ENCODE measurements around the gene C3orf38.
A peak's percentile ranks its signal among the peaks of the same experiment; 100 is the strongest.
"Not testable (repeated sequence)": the region's sequence is repeated elsewhere in the genome, so short reads cannot be mapped to it uniquely, and the experiment has no call there.

C3orf38 gene

DNA sequence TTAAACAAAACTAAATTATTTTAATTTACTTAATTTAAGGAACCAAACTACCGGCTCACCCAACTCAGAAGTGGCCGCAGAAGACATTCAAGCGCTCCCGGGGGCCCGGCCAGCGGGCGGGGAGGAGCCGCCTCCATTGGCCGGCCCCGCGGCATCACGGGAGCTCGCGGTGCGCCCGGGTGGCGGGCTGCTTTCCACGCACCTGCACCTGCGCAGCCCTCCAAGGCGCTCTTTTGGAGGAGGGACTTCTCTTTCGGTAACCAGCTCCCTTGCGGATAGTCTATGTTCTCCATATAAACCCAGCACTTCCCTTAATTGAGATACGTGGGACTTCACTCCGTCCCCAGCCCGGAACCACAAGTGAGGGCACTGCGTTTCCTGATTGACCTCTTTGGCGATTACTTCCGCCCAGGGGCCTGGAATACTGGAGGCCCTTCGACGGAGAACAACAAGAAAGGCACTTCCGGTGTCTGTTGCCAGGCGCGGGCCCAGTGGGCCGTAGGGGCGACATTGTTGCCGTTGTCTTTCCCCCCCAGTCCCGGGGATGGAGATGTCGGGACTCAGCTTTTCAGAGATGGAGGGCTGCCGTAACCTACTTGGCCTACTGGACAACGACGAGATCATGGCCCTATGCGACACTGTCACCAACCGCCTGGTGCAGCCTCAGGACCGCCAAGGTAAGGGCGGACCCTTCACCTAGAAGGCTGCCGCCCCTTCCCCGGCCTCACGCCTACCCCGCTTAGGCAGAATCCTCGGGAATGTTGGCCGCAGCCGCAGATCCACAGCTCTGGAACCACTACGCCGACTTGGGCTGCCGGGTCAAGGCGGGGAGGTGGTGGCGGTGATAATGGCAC, at the start of gene C3orf38:
TSS of gene C3orf38 (plus strand) at position 451 of the 854 bp plus-strand sequence. CDS start at position 545, 94 bp downstream.
- peaks cover 33% of the 10 kb centered on the region for H3K4me1 Mint-ChIP-seq (ENCODE audit: low read depth)
- peak within 1 kb of the TSS; percentile 99 for H3K27ac Mint-ChIP-seq
- H3K4me3 Mint-ChIP-seq, result peak within 1 kb of the TSS; percentile 98
- no peaks in the 10 kb centered on the region for H3K9me3 Mint-ChIP-seq
- H3K36me3 Mint-ChIP-seq (ENCODE audit: low read depth), result peaks cover 17% of the 10 kb centered on the region
- H3K27me3 Mint-ChIP-seq (ENCODE audit: low read depth), result no peaks in the 10 kb centered on the region
- DNase-seq (ENCODE audit: low spot score), result peak; percentile 82

- H3K4me3 Mint-ChIP-seq, result no peak overlapping the region
- H3K27me3 Mint-ChIP-seq (ENCODE audit: low read depth), result no peaks in the 10 kb centered on the region
- peaks cover 71% of the 10 kb centered on the region for H3K36me3 Mint-ChIP-seq (ENCODE audit: low read depth)
- H3K9me3 Mint-ChIP-seq, result peaks cover 38% of the 10 kb centered on the region
- no peak overlapping the region for H3K27ac Mint-ChIP-seq
- peaks cover 13% of the 10 kb centered on the region for H3K4me1 Mint-ChIP-seq (ENCODE audit: low read depth)
- DNase-seq (ENCODE audit: low spot score), result no peak
These were observed 48.6 kb upstream of the C3orf38 start for GRCh38 chr3:88101142-88101541.

GRCh38 chr3:88105325-88105724, 44.4 kb upstream of the C3orf38 start:
- Mint-ChIP-seq H3K36me3 (ENCODE audit: low read depth) (peaks cover 38% of the 10 kb centered on the region), H3K27ac (no peak overlapping the region), H3K4me3 (no peak overlapping the region), H3K9me3 (peaks cover 11% of the 10 kb centered on the region), H3K4me1 (ENCODE audit: low read depth) (peaks cover 10% of the 10 kb centered on the region), H3K27me3 (ENCODE audit: low read depth) (no peaks in the 10 kb centered on the region)
- no peak for DNase-seq (ENCODE audit: low spot score)

DNA sequence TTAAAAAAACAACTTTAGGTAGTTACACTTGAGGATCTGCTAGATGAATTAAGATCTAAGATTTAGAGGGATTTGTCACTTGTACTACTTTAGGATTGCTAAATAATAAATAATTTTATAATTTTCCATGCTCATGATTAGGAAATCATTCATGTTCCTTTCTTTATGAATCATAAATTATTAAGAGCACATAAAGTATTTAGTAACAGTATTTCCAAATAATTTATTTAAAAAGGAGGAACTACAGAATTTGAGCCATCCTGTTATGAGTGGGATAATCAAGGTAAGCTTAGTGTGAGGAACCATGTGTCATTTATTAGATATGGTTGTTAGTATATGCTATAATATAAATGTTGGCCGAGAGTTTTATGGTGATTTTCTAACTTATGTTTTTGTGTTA, 37.5 kb upstream of the C3orf38 start:
- Mint-ChIP-seq H3K4me3 (no peak overlapping the region), H3K27me3 (ENCODE audit: low read depth) (no peaks in the 10 kb centered on the region), H3K9me3 (no peaks in the 10 kb centered on the region), H3K36me3 (ENCODE audit: low read depth) (peaks cover 26% of the 10 kb centered on the region), H3K4me1 (ENCODE audit: low read depth) (peaks cover 12% of the 10 kb centered on the region), H3K27ac (no peak overlapping the region)
- DNase-seq (ENCODE audit: low spot score), result no peak

- no peak overlapping the region for H3K27ac Mint-ChIP-seq
- DNase-seq (ENCODE audit: low spot score), result peak; percentile 36
- H3K36me3 Mint-ChIP-seq (ENCODE audit: low read depth), result peaks cover 37% of the 10 kb centered on the region
- no peaks in the 10 kb centered on the region for H3K27me3 Mint-ChIP-seq (ENCODE audit: low read depth)
- H3K9me3 Mint-ChIP-seq, result peaks cover 6% of the 10 kb centered on the region
- peaks cover 23% of the 10 kb centered on the region for H3K4me1 Mint-ChIP-seq (ENCODE audit: low read depth)
- H3K4me3 Mint-ChIP-seq, result no peak overlapping the region
These were observed 36.2 kb upstream of the C3orf38 start for GRCh38 chr3:88113311-88114162.

DNA sequence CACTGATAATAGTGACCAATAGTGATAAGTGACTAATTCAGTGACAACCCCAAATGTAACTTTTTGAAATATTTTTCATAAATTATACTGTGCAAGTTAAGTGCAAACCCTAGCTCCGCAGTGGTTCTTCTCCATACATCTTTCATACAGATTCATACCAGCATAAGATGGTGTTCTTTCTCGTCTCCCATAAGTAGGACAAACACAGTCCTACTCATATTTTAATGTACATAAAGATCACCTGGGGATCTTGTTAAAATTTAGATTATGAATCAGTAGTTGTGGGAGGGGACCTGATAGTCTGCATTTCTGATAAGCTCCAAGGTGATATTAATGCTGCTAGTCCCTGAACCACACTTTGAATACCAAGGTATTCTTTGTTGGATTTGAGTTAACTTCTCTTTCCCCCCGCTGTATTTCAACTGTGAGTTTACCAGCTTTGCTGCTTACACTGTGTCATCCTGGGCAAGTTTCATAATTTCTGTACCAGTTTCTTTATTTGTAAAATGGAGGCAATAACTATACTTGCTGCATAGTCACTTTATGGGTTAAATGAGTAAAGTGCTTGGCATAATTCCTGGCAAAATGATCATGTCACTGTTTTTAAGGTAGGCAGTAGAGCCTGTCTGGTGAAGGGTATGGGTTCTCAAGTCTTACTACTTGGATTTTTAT, 34.7 kb upstream of the C3orf38 start:
- H3K4me3 Mint-ChIP-seq, result no peak overlapping the region
- peaks cover 23% of the 10 kb centered on the region for H3K4me1 Mint-ChIP-seq (ENCODE audit: low read depth)
- no peaks in the 10 kb centered on the region for H3K27me3 Mint-ChIP-seq (ENCODE audit: low read depth)
- DNase-seq (ENCODE audit: low spot score), result no peak
- peaks cover 40% of the 10 kb centered on the region for H3K36me3 Mint-ChIP-seq (ENCODE audit: low read depth)
- H3K27ac Mint-ChIP-seq, result no peak overlapping the region
- H3K9me3 Mint-ChIP-seq, result peaks cover 6% of the 10 kb centered on the region

- H3K27ac Mint-ChIP-seq, result no peak overlapping the region
- no peaks in the 10 kb centered on the region for H3K27me3 Mint-ChIP-seq (ENCODE audit: low read depth)
- DNase-seq (ENCODE audit: low spot score), result no peak
- H3K4me3 Mint-ChIP-seq, result no peak overlapping the region
- H3K36me3 Mint-ChIP-seq (ENCODE audit: low read depth), result peaks cover 47% of the 10 kb centered on the region
- H3K4me1 Mint-ChIP-seq (ENCODE audit: low read depth), result peaks cover 24% of the 10 kb centered on the region
- H3K9me3 Mint-ChIP-seq, result peaks cover 6% of the 10 kb centered on the region
These were observed 32.1 kb upstream of the C3orf38 start for GRCh38 chr3:88117683-88118082.

GRCh38 chr3:88118603-88119002, 31.2 kb upstream of the C3orf38 start:
- not testable (repeated sequence) for H3K9me3 Mint-ChIP-seq; H3K27me3 Mint-ChIP-seq (ENCODE audit: low read depth); DNase-seq (ENCODE audit: low spot score); H3K27ac Mint-ChIP-seq; H3K4me3 Mint-ChIP-seq
- Mint-ChIP-seq H3K36me3 (ENCODE audit: low read depth) (peaks cover 47% of the 10 kb centered on the region), H3K4me1 (ENCODE audit: low read depth) (peaks cover 22% of the 10 kb centered on the region)

GRCh38 chr3:88123526-88123925, 26.2 kb upstream of the C3orf38 start:
- peaks cover 7% of the 10 kb centered on the region for H3K4me1 Mint-ChIP-seq (ENCODE audit: low read depth)
- H3K9me3 Mint-ChIP-seq, result no peaks in the 10 kb centered on the region
- H3K36me3 Mint-ChIP-seq (ENCODE audit: low read depth), result peaks cover 20% of the 10 kb centered on the region
- no peaks in the 10 kb centered on the region for H3K27me3 Mint-ChIP-seq (ENCODE audit: low read depth)
- no peak overlapping the region for H3K4me3 Mint-ChIP-seq
- H3K27ac Mint-ChIP-seq, result no peak overlapping the region
- no peak for DNase-seq (ENCODE audit: low spot score)

GRCh38 chr3:88131695-88132094, 18.1 kb upstream of the C3orf38 start:
- Mint-ChIP-seq H3K36me3 (ENCODE audit: low read depth) (peaks cover 34% of the 10 kb centered on the region), H3K4me1 (ENCODE audit: low read depth) (peaks cover 12% of the 10 kb centered on the region), H3K4me3 (no peak overlapping the region), H3K27me3 (ENCODE audit: low read depth) (no peaks in the 10 kb centered on the region), H3K9me3 (no peaks in the 10 kb centered on the region), H3K27ac (no peak overlapping the region)
- DNase-seq (ENCODE audit: low spot score), result no peak

DNA sequence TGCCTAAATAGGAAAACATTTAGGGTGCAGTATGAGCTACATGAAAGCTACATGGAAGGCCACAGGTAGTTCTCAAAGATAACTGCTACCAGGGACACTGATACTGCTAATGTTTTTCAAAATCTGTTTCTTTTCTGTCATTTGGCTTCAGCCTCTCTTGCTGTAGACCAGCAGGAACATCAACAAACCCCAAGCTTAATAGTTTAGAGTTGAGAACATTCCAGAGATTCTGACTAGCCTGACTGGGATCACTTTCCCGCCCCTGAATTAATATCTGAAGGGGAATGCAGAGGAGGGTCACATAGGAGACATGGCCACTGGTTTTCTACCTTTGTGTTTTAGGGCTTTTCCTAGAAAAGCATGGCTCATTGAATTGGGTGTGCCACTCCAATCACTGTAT, 16.9 kb upstream of the C3orf38 start:
- DNase-seq (ENCODE audit: low spot score), result no peak
- Mint-ChIP-seq H3K4me1 (ENCODE audit: low read depth) (peaks cover 10% of the 10 kb centered on the region), H3K27ac (no peak overlapping the region), H3K4me3 (no peak overlapping the region), H3K27me3 (ENCODE audit: low read depth) (no peaks in the 10 kb centered on the region), H3K9me3 (no peaks in the 10 kb centered on the region), H3K36me3 (ENCODE audit: low read depth) (peaks cover 31% of the 10 kb centered on the region)

DNA sequence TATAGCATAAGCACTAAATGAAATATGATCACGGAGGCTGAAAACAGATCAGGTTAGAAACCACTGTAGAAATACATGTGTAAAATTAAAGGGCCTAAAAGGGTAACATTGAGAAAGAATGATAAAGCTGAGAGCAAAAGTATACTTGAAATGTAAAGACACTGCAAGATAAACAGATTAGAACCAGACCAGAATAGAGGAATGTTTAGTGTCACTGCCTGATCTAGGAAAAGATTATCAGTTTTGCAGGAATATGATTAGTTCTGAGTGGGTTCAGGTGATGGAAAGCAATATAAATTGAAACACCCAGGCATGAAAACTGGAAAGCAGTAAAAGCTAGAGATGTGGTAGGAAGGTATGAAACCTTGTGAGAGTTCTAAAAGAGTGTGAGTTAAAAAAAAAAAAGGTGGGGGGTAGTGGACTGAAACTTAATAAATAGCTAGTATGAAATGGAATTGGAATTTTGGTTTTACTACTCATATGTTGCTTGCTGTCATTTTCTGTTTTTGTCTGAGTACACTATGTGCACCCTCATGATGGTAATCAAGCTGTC, 16.0 kb upstream of the C3orf38 start:
- peaks cover 32% of the 10 kb centered on the region for H3K36me3 Mint-ChIP-seq (ENCODE audit: low read depth)
- no peak for DNase-seq (ENCODE audit: low spot score)
- peaks cover 10% of the 10 kb centered on the region for H3K4me1 Mint-ChIP-seq (ENCODE audit: low read depth)
- H3K9me3 Mint-ChIP-seq, result no peaks in the 10 kb centered on the region
- H3K4me3 Mint-ChIP-seq, result no peak overlapping the region
- no peaks in the 10 kb centered on the region for H3K27me3 Mint-ChIP-seq (ENCODE audit: low read depth)
- H3K27ac Mint-ChIP-seq, result peak overlapping the region; percentile 27

- DNase-seq (ENCODE audit: low spot score), result no peak
- Mint-ChIP-seq H3K36me3 (ENCODE audit: low read depth) (peaks cover 41% of the 10 kb centered on the region), H3K4me3 (no peak overlapping the region), H3K9me3 (no peaks in the 10 kb centered on the region), H3K4me1 (ENCODE audit: low read depth) (peaks cover 15% of the 10 kb centered on the region), H3K27me3 (ENCODE audit: low read depth) (no peaks in the 10 kb centered on the region), H3K27ac (no peak overlapping the region)
These were observed 11.9 kb upstream of the C3orf38 start for GRCh38 chr3:88137836-88138235.

All from T-helper 2 cell treated with Interferon-gamma antibody and Interleukin-4, amounts not matched to agents 5 μg/mL and 100 μg/mL, for 36 hours (primary cell).